SU-DHL-6 (cell line): ENCODE data around the gene USO1.

ENCODE experiments used
- H2AFZ ChIP-seq: fragments of 200-600 bp; sonication (generic); 2 replicates; pipeline ENCODE4 v1.6.1; 2014; ENCODE audit warnings: low read depth, mild to moderate bottlenecking, moderate library complexity, mixed read lengths, antibody characterized with exemption, low read length; ENCODE audit not compliant: severe bottlenecking
- H3F3A ChIP-seq: fragments of 200-600 bp; shearing (Covaris generic); 2 replicates; pipeline ENCODE4 v1.6.0; 2016; ENCODE audit warnings: antibody characterized with exemption, mild to moderate bottlenecking; ENCODE audit not compliant: insufficient read depth
- H3K27ac ChIP-seq: fragments of 200-600 bp; sonication (generic); 2 replicates; pipeline ENCODE4 v1.5.1; 2016; ENCODE audit warnings: low read depth, mild to moderate bottlenecking, low read length, moderate library complexity, mixed read lengths
- H3K27me3 ChIP-seq: fragments of 200-600 bp; sonication (generic), shearing (Covaris generic); 2 replicates; pipeline ENCODE4 v1.6.0; 2014; ENCODE audit warnings: mild to moderate bottlenecking, low read length
- H3K36me3 ChIP-seq: fragments of 200-600 bp; sonication (generic); 2 replicates; pipeline ENCODE4 v1.6.1; 2014; ENCODE audit warnings: mild to moderate bottlenecking, low read length, mixed read lengths
- H3K4me2 ChIP-seq: fragments of 300-600, 200-600 bp; shearing (Covaris generic), sonication (generic); 2 replicates; pipeline ENCODE4 v1.6.0; 2014; ENCODE audit warnings: low read length, low read depth, mild to moderate bottlenecking; ENCODE audit not compliant: poor library complexity, severe bottlenecking
- H3K4me3 ChIP-seq: fragments of 200-600 bp; sonication (generic); 2 replicates; pipeline ENCODE4 v1.5.1; 2014; ENCODE audit warnings: antibody characterized with exemption, low read length, mild to moderate bottlenecking, mixed read lengths; ENCODE audit not compliant: insufficient read depth, poor library complexity, severe bottlenecking
- H3K79me2 ChIP-seq: fragments of 200-600 bp; sonication (generic); 2 replicates; pipeline ENCODE4 v1.6.1; 2014; ENCODE audit warnings: mild to moderate bottlenecking, low read length, moderate library complexity; ENCODE audit not compliant: insufficient read depth
- H3K9ac ChIP-seq: fragments of 200-600 bp; sonication (generic); 2 replicates; pipeline ENCODE4 v1.7.0; 2014; ENCODE audit warnings: mild to moderate bottlenecking, low read length
- H3K9me2 ChIP-seq: fragments of 200-600 bp; sonication (generic); replicated peaks from 2 replicates; pipeline ENCODE4 v1.6.1; 2014; ENCODE audit warnings: low read length; ENCODE audit not compliant: insufficient read depth
- H3K9me3 ChIP-seq: fragments of 200-600 bp; sonication (generic); 2 replicates; pipeline ENCODE4 v1.6.1; 2014; ENCODE audit warnings: low read length, mixed read lengths; ENCODE audit not compliant: insufficient read depth
- H4K20me1 ChIP-seq: fragments of 200-600 bp; sonication (generic); 2 replicates; pipeline ENCODE4 v1.6.1; 2014; ENCODE audit warnings: low read depth, mild to moderate bottlenecking, antibody characterized with exemption, low read length, moderate library complexity, mixed read lengths
- EZH2phosphoT487 ChIP-seq: fragments of 200-600 bp; sonication (generic), shearing (Covaris generic); conservative IDR thresholded peaks from 2 replicates; pipeline ENCODE4 v1.6.1; 2018; ENCODE audit warnings: mild to moderate bottlenecking, antibody characterized with exemption, low read length, moderate library complexity, mixed read lengths
- TF ChIP-seq, protein P1 (sequence below): fragments of 200-600 bp; sonication (generic); IDR thresholded peaks from one replicate; pipeline ENCODE4 v1.5.1; 2017; ENCODE audit warnings: antibody characterized with exemption, mild to moderate bottlenecking, low read length, moderate library complexity; ENCODE audit not compliant: insufficient read depth, poor library complexity, severe bottlenecking

Gene USO1

DNA sequence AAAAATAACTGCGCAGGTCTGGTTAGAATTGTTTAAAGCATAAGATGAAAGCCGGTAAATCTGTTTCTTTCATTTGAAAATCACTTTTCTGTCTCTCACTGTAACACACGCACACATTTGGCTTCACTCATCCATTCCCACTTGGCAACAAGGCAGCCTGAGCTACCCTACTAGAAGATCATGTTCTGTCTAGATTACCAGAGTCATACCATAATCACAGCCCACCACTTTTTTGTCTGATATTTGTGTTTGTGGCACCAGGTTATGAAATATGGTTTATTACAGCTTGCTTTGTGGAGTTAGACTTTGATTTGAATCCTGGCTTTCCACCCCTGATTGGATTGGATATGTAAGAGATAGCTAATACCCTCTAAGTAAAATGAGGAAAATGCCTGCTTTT lies 2.2 kb downstream of the USO1 start:
- Histone ChIP-seq H3F3A (no peaks in the 10 kb centered on the region; the same call in 1 of the 2 replicates), H3K27me3 (no peaks in the 10 kb centered on the region), H3K79me2 (peaks cover 21% of the 10 kb centered on the region; the same call in 1 of the 2 replicates), H4K20me1 (no peaks in the 10 kb centered on the region), H3K9me2 (no peaks in the 10 kb centered on the region), H3K4me3 (no peak overlapping the region), H2AFZ (no peak overlapping the region), H3K27ac (no peak overlapping the region), H3K36me3 (no peaks in the 10 kb centered on the region), H3K9ac (no peak overlapping the region), H3K4me2 (peak overlapping the region; percentile 47), H3K9me3 (no peaks in the 10 kb centered on the region)
- no peak for TF ChIP-seq EZH2phosphoT487
- TF ChIP-seq, protein P1, sequence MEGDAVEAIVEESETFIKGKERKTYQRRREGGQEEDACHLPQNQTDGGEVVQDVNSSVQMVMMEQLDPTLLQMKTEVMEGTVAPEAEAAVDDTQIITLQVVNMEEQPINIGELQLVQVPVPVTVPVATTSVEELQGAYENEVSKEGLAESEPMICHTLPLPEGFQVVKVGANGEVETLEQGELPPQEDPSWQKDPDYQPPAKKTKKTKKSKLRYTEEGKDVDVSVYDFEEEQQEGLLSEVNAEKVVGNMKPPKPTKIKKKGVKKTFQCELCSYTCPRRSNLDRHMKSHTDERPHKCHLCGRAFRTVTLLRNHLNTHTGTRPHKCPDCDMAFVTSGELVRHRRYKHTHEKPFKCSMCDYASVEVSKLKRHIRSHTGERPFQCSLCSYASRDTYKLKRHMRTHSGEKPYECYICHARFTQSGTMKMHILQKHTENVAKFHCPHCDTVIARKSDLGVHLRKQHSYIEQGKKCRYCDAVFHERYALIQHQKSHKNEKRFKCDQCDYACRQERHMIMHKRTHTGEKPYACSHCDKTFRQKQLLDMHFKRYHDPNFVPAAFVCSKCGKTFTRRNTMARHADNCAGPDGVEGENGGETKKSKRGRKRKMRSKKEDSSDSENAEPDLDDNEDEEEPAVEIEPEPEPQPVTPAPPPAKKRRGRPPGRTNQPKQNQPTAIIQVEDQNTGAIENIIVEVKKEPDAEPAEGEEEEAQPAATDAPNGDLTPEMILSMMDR, result no peak

DNA sequence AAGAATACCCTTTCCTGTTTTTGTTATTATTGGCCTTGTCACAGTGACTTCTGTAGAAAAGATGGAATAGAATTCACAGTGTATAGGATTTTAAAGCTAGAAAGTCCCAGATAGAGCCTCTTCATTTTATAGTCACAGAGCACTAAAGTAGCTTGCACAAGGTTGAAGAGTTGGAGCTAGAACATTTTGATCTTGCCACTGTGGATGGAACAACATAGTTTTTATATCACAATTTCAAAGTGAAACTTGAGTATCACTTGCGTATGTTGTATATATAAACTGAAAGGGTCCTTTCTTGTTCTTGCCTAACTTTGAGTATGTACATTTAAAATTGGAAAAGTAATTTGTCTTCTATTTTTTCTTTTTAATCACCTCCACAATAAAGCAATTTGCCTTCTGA lies 2.7 kb downstream of the USO1 start:
- no peak overlapping the region for H3K9ac ChIP-seq
- TF ChIP-seq, protein P1, result no peak
- no peak for TF ChIP-seq EZH2phosphoT487
- no peaks in the 10 kb centered on the region for H3K36me3 ChIP-seq
- H3K4me3 ChIP-seq, result no peak overlapping the region
- peaks cover 21% of the 10 kb centered on the region; the same call in 1 of the 2 replicates for H3K79me2 ChIP-seq
- no peaks in the 10 kb centered on the region for H3K9me2 ChIP-seq
- H3K4me2 ChIP-seq, result peak overlapping the region; percentile 47
- H3K27me3 ChIP-seq, result no peaks in the 10 kb centered on the region
- H3K9me3 ChIP-seq, result no peaks in the 10 kb centered on the region
- no peaks in the 10 kb centered on the region for H4K20me1 ChIP-seq
- H3F3A ChIP-seq, result no peaks in the 10 kb centered on the region; the same call in 1 of the 2 replicates
- no peak overlapping the region for H2AFZ ChIP-seq
- H3K27ac ChIP-seq, result no peak overlapping the region

DNA sequence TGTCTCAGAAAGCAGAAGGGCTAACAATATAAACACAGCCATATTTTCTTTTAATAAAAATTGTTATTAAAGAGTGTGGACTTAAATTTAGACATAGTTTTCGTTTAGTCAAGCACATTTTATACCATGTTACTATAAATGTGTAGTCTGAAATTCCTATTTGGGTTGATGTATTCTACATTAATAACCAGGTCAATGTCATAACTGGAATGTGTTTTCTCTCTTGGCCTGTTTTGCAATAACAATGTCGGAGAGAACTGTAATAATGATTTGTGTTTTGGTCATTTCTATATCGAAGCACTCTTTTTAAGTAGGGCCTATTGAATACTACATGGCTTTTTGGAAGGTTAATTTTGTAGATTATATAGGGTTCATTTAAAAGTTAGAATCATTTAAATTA lies 5.5 kb downstream of the USO1 start:
- Histone ChIP-seq H3F3A (no peaks in the 10 kb centered on the region; the same call in 1 of the 2 replicates), H4K20me1 (no peaks in the 10 kb centered on the region), H3K36me3 (no peaks in the 10 kb centered on the region), H3K4me2 (no peak overlapping the region), H3K4me3 (no peak overlapping the region), H3K9me3 (no peaks in the 10 kb centered on the region), H3K9me2 (no peaks in the 10 kb centered on the region), H3K79me2 (peaks cover 16% of the 10 kb centered on the region; the same call in 1 of the 2 replicates), H3K27ac (no peak overlapping the region), H2AFZ (no peak overlapping the region), H3K9ac (no peak overlapping the region), H3K27me3 (no peaks in the 10 kb centered on the region)
- TF ChIP-seq EZH2phosphoT487, result no peak
- TF ChIP-seq, protein P1, result no peak
